ENCODE data around the gene GHR. TPM values are rescaled to one million over a fixed set of nuclear protein-coding genes. Genes with fewer than 3 reads are reported as not detected.

The GHR gene
- total and polyA plus RNA-seq, 7 donors: 0.46 to 22.8 (median 9.1) TPM

DNA sequence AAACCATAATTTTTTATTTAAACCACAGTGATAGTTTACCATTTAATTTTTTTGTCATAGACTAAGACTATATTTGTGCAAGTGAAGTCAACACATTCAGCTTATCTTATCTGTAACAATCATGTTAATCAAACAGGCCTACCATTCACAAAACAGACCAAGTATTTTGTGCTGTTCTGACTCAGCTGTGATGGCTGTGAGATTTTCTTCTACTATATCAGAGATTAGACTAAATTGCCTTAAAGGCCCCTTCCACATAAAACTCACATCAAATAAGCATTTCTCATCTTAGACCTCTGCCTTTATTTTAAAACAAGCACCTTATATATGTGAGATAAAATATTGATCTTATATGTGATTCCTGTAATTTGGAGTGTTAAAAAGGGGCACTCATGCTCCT, 346.8 kb downstream of the GHR start:
- Histone ChIP-seq H3K4me1 (no peaks in the 10 kb centered on the region), H3K27me3 (no peaks in the 10 kb centered on the region), H3K4me3 (no peak overlapping the region), H3K27ac (no peak overlapping the region), H3K36me3 (no peaks in the 10 kb centered on the region), H3K9me3 (no peaks in the 10 kb centered on the region)
- no peak for DNase-seq
- TF ChIP-seq POLR2AphosphoS5 (IDR thresholded peaks at IDR 0.05) (no peak), CTCF (IDR thresholded peaks at IDR 0.05) (no peak), EP300 (IDR thresholded peaks at IDR 0.05) (no peak), POLR2A (IDR thresholded peaks at IDR 0.05) (no peak)
- intact Hi-C loops (cut with DNase I): no loop called here
